GM23338 (cell line): ENCODE measurements around the gene RNU6-8.

Source experiments
- CTCF ChIP-seq, 2 experiments: fragments of 200-600 bp in 1 of 2; sonication (generic) in 1 of 2; conservative IDR thresholded peaks; 2 replicates each; pipeline versions ENCODE4 v1.5.1 to v1.6.1; 2016 to 2017; ENCODE audit warnings: antibody characterized with exemption in 2 of 2, low read depth in 2 of 2, mild to moderate bottlenecking in 2 of 2, moderate library complexity in 1 of 2
- NANOG ChIP-seq: IDR thresholded peaks from 2 replicates; pipeline ENCODE4 v1.6.1; 2016; ENCODE audit warnings: antibody characterized with exemption, borderline replicate concordance
- POLR2AphosphoS5 ChIP-seq: IDR thresholded peaks from 2 replicates; pipeline ENCODE4 v1.6.1; 2016; ENCODE audit warnings: antibody characterized with exemption, low read depth

GRCh38 chr14:32192712-32193373 lies 10.2 kb downstream of the RNU6-8 start:
- TF ChIP-seq NANOG (no peak), POLR2AphosphoS5 (no peak), CTCF (conservative IDR thresholded peaks at IDR 0.05; ENCODE audit: low read depth in 2 of 2) (no peak)
